CD4-positive, alpha-beta T cell treated with Interferon alpha-2 for 1 hour (primary cell): ENCODE results near the gene METTL16.
"Not testable (repeated sequence)": the region's sequence is repeated elsewhere in the genome, so short reads cannot be mapped to it uniquely, and the experiment has no call there.

Experiments
- DNase-seq, 2 donors: peaks; one replicate each; pipeline ENCODE4 v3.0.0-alpha.2; 2020 to 2022

The METTL16 gene

GRCh38 chr17:2447479-2447878, 64.2 kb downstream of the METTL16 start:
- not testable (repeated sequence) for DNase-seq

GRCh38 chr17:2445638-2446037, 66.0 kb downstream of the METTL16 start:
- no peak for DNase-seq

GRCh38 chr17:2444382-2444781, 67.3 kb downstream of the METTL16 start:
- no peak for DNase-seq

GRCh38 chr17:2442166-2442565, 69.5 kb downstream of the METTL16 start:
- DNase-seq = no peak

GRCh38 chr17:2440930-2441329, 70.8 kb downstream of the METTL16 start:
- no peak for DNase-seq

GRCh38 chr17:2439997-2440396, 71.7 kb downstream of the METTL16 start:
- DNase-seq = peak in 1 of 2 donors; percentile 54

- DNase-seq = peak in 1 of 2 donors; percentile 51
These were observed 72.9 kb downstream of the METTL16 start for GRCh38 chr17:2438823-2439222.

- no peak for DNase-seq
These were observed 75.3 kb downstream of the METTL16 start for GRCh38 chr17:2436316-2436905.

- no peak for DNase-seq
These were observed 75.8 kb downstream of the METTL16 start for GRCh38 chr17:2435862-2436261.

- DNase-seq = no peak
These were observed 76.4 kb downstream of the METTL16 start for GRCh38 chr17:2435181-2435741.

GRCh38 chr17:2433696-2434095, 78.0 kb downstream of the METTL16 start:
- no peak for DNase-seq

GRCh38 chr17:2427910-2428309, 83.8 kb downstream of the METTL16 start:
- DNase-seq = no peak

- DNase-seq = no peak
These were observed 84.5 kb downstream of the METTL16 start for GRCh38 chr17:2427215-2427614.

GRCh38 chr17:2423271-2423670, 88.4 kb downstream of the METTL16 start:
- no peak for DNase-seq

- DNase-seq = no peak
These were observed 90.2 kb downstream of the METTL16 start for GRCh38 chr17:2421315-2422147.

GRCh38 chr17:2420176-2420575, 91.5 kb downstream of the METTL16 start:
- DNase-seq = no peak

GRCh38 chr17:2419486-2419885, 92.2 kb downstream of the METTL16 start:
- no peak for DNase-seq

GRCh38 chr17:2418572-2418971, 93.1 kb downstream of the METTL16 start:
- no peak for DNase-seq

- peak; percentile 84 to 88 for DNase-seq
These were observed 95.5 kb downstream of the METTL16 start for GRCh38 chr17:2416010-2416734.

- DNase-seq = no peak
These were observed 96.6 kb downstream of the METTL16 start for GRCh38 chr17:2415081-2415480.

- no peak for DNase-seq
These were observed 97.1 kb downstream of the METTL16 start for GRCh38 chr17:2414446-2415064.

GRCh38 chr17:2412561-2413021, 99.1 kb downstream of the METTL16 start:
- DNase-seq = no peak

- DNase-seq = no peak
These were observed 100.7 kb downstream of the METTL16 start for GRCh38 chr17:2410951-2411350.
